ENCODE data around the gene LAMA5.

- TF ChIP-seq CTCF (IDR thresholded peaks at IDR 0.05) (no peak), POLR2A (IDR thresholded peaks at IDR 0.05) (no peak)
These were observed 38.3 kb downstream of the LAMA5 start for GRCh38 chr20:62328684-62329388.

Data from breast epithelium (tissue), 3 donors.